Measurements from ENCODE around the gene GREM2. TPM values are rescaled to one million over a fixed set of nuclear protein-coding genes. Genes with fewer than 3 reads are reported as not detected.

Gene GREM2
- total and polyA plus RNA-seq, 2 donors (not counting 3 experiments of a cell fraction or from before 2014, with no cell fraction given), result not detected

GRCh38 chr1:240652961-240653409 is 41.0 kb upstream of the GREM2 start:
- CTCF ChIA-PET, result no interaction called here
- no peaks in the 10 kb centered on the region for H4K20me1 ChIP-seq (replicated peaks; ENCODE audit: control insufficient read depth, extremely low read depth, insufficient read depth, low read length)
- no peak overlapping the region for H3K4me3 ChIP-seq (replicated peaks in 1 of 3; ENCODE audit: insufficient read depth in 1 of 3, low read depth in 1 of 3, low read length in 3 of 3)
- H3K4me2 ChIP-seq (ENCODE audit: insufficient read depth, low read length), result no peak overlapping the region
- no peak overlapping the region for H3K27ac ChIP-seq (ENCODE audit: insufficient read depth, low read depth, low read length)
- BruUV-seq (replicated peaks), result no TSS peak
- H3K9me1 ChIP-seq (replicated peaks; ENCODE audit: control insufficient read depth, extremely low read depth, insufficient read depth, low read length), result no peaks in the 10 kb centered on the region
- DNase-seq (ENCODE audit: low read depth, low spot score) (no peak), FAIRE-seq (no peak)
- no peak for TF ChIP-seq FOS (IDR thresholded peaks at IDR 0.05; ENCODE audit: borderline replicate concordance, insufficient read depth, low read length)
- TF ChIP-seq, protein P1, sequence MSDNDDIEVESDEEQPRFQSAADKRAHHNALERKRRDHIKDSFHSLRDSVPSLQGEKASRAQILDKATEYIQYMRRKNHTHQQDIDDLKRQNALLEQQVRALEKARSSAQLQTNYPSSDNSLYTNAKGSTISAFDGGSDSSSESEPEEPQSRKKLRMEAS (IDR thresholded peaks at IDR 0.05; ENCODE audit: insufficient read depth, insufficient read length), result no peak
- TF ChIP-seq POLR2AphosphoS5 (IDR thresholded peaks at IDR 0.05; ENCODE audit: insufficient read depth, low read depth, low read length), result no peak
- TF ChIP-seq EZH2 (IDR thresholded peaks at IDR 0.05; ENCODE audit: borderline replicate concordance, low read depth, low read length, severe bottlenecking), result no peak
- TF ChIP-seq, protein P2, sequence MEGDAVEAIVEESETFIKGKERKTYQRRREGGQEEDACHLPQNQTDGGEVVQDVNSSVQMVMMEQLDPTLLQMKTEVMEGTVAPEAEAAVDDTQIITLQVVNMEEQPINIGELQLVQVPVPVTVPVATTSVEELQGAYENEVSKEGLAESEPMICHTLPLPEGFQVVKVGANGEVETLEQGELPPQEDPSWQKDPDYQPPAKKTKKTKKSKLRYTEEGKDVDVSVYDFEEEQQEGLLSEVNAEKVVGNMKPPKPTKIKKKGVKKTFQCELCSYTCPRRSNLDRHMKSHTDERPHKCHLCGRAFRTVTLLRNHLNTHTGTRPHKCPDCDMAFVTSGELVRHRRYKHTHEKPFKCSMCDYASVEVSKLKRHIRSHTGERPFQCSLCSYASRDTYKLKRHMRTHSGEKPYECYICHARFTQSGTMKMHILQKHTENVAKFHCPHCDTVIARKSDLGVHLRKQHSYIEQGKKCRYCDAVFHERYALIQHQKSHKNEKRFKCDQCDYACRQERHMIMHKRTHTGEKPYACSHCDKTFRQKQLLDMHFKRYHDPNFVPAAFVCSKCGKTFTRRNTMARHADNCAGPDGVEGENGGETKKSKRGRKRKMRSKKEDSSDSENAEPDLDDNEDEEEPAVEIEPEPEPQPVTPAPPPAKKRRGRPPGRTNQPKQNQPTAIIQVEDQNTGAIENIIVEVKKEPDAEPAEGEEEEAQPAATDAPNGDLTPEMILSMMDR (IDR thresholded peaks at IDR 0.05; ENCODE audit: extremely low read depth in 1 of 2, insufficient read depth in 1 of 2, low read depth in 1 of 2, low read length in 2 of 2), result no peak
- no peak for TF ChIP-seq MYC (IDR thresholded peaks at IDR 0.05; ENCODE audit: low read depth, low read length)
- no peak for TF ChIP-seq POLR2A (IDR thresholded peaks at IDR 0.05; ENCODE audit: low read depth, low read length)
- no peaks in the 10 kb centered on the region for H3K79me2 ChIP-seq (ENCODE audit: control insufficient read depth, insufficient read depth, low read length)
- dilution Hi-C loops (cut with MboI; ENCODE audit: extremely low pct_ligation_motif_present, low sequenced_read_pairs), result no loop called here
- no peaks in the 10 kb centered on the region for H3K4me1 ChIP-seq (ENCODE audit: control insufficient read depth, extremely low read depth, insufficient read depth, low read length)
- intact Hi-C loops (cut with micrococcal nuclease), result no loop called here
- H2AFZ ChIP-seq (ENCODE audit: low read depth, low read length), result no peak overlapping the region
- no peak overlapping the region for H3K9ac ChIP-seq (replicated peaks; ENCODE audit: extremely low read depth, insufficient read depth, low read length)
- no peaks in the 10 kb centered on the region for H3K9me3 ChIP-seq (replicated peaks; ENCODE audit: control insufficient read depth, insufficient read depth, low read length)
- H3K27me3 ChIP-seq (ENCODE audit: control insufficient read depth in 2 of 2, insufficient read depth in 2 of 2, low read length in 2 of 2), result no peaks in the 10 kb centered on the region
- H3K36me3 ChIP-seq (ENCODE audit: control insufficient read depth in 2 of 2, extremely low read depth in 1 of 2, insufficient read depth in 2 of 2, low read length in 2 of 2), result no peaks in the 10 kb centered on the region
- POLR2A ChIA-PET, result no interaction called here
